HG02642 (cell line): ENCODE results near the gene TMPRSS15.
"Not testable (repeated sequence)": the region's sequence is repeated elsewhere in the genome, so short reads cannot be mapped to it uniquely, and the experiment has no call there.

Experiments used
- ATAC-seq: cut with Tn5 transposase; IDR thresholded peaks from one replicate; pipeline ENCODE4 v1.9.1; 2021; ENCODE audit warnings: mild to moderate bottlenecking; ENCODE audit not compliant: unreplicated experiment, poor library complexity

Gene TMPRSS15

DNA sequence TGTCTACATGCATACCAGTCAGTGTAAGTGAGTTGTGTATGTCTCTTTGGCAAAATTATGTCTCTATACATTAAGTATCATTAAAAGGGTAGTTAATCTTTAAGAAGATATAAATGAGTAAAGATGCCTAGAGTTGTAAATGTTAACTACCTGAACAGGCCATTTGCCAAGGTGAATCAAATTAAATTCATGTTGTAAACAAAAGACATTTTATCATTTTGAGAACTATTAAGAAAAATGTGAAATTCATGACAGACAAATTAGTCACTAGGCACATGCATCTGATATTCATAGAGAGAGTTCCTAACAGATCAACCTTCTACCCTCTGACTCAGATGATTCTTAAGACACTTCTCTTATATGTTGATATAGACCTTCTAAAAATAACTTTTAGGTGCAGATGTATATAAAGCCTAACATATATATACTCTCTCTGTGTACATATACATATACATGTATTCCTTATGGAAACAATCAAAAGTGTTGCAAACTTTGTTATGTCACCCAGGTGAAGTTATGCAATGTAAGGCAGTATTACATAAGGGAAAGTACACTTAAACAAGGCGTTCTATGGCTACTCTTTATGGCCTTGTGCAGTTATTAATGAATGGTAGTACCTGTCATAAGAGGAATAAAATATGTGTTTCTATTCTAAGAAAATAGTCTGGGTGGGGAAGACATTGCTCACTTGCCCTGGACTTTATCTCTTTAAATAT lies at the start of gene TMPRSS15:
TMPRSS15 (minus strand) TSS at position 51 of the 716 bp plus-strand sequence. CDS start 163 bp downstream, outside the sequence.
- no peak for ATAC-seq

DNA sequence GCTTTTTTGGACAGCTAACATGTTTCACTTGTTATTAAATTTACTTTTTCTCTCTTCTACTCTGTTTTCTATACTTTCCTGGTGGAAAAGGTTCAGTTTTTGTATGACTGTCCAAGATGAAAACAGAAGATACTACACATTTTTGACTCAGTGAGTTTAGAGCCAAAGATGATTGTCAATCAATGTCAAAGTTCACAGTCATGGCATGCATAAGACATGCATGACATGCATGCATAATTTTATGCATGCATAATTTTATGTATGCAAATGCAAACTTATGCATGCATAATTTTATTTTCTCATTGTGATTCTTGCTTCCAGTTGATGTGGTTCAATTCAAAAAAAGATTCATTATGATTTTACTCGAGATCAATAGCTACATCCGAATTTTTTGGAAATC lies 48.1 kb upstream of the TMPRSS15 start:
- ATAC-seq: no peak

- ATAC-seq: no peak
Observed at GRCh38 chr21:18449605-18450550, 46.3 kb upstream of the TMPRSS15 start.

GRCh38 chr21:18443701-18444100 lies 40.1 kb upstream of the TMPRSS15 start:
- ATAC-seq: no peak

- no peak for ATAC-seq
Observed at GRCh38 chr21:18443085-18443484, 39.5 kb upstream of the TMPRSS15 start.

DNA sequence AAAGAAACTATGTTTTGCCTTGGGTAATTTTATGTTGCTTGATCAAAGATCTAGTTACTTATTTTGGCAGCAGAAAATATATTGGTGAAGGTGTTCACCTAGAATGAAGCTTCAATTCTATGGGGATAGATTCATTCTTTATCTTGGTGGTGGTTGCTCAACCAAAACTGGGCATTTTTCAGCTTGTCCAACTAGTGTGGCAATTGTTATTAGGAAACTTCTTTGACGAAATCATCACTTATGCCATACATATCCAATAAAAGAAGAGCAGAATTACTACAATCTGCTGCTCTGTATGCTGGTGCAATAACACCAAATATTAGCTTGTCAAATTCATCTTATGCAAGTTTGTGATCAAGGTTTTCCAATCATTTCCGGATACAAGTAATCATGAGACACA lies 26.8 kb upstream of the TMPRSS15 start:
- ATAC-seq: no peak

DNA sequence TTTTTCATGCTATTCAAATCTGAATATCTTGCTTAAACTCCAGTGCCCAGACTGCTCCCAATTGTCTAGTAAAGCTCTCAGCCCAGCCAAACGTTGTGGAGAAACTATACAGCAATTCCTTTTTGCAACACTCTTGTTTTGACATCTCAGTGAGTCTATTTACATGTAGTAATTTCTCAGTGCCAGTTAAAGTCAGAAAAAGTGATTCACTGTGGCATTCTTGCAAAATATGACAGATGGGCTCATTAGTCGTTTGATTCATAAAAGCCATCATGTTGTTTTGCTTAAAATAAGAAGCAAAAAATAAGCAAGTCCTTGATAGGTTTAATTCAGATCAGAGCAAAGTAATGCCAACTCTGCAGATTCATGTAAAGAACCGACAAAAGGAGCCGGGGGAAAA lies 20.7 kb upstream of the TMPRSS15 start:
- no peak for ATAC-seq

DNA sequence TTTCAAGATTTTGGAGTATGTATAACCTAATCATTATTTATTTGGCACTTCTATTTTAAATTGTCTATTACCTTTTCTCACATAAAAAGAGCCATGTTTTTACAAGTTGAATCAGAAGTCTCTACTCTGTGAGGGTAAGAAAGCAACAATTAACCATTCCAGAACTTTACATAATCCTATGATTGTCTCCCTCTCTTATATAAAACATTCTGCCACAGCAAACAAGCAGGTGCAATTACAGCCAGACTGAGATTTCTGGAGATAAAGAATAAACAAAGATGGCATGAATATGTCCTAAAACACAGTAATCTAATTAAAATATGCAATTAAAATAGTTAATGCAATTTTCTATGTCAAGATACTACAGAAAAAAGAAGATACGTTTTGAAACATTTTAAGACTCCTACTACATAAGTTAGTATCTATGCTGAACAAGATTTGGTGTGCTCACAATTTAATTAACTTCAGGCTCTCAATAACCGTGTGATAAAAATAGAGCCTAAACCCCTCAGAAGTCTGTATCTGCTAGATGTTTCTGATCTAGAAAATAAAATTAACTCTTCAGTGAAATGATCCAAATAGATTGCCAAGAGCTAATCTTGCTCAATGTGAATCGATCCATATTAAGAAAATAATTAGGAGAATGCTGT lies 13.7 kb upstream of the TMPRSS15 start:
- no peak for ATAC-seq

- no peak for ATAC-seq
Observed at GRCh38 chr21:18411565-18411964, 8.0 kb upstream of the TMPRSS15 start.

DNA sequence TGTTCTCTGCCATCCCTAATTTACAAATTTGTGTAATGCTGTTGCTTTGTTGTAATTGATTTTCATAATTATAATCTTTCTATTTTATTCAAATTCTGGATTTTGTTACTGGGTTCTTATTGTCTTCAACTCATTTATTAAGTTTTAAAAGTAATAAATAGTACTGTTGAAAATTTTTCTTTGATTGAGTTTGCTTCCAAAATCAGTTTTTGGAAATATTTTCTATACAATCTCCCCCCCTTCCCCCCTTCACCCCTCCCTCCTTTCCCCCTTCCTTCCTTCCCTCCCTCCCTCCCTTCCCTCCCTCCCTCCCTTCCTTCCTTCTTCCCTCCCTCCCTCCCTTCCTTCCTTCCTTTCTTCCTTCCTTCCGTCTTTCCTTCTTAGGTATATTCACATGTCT lies 6.0 kb upstream of the TMPRSS15 start:
- no peak for ATAC-seq

GRCh38 chr21:18398843-18399242 lies 4.7 kb downstream of the TMPRSS15 start:
- ATAC-seq: no peak

DNA sequence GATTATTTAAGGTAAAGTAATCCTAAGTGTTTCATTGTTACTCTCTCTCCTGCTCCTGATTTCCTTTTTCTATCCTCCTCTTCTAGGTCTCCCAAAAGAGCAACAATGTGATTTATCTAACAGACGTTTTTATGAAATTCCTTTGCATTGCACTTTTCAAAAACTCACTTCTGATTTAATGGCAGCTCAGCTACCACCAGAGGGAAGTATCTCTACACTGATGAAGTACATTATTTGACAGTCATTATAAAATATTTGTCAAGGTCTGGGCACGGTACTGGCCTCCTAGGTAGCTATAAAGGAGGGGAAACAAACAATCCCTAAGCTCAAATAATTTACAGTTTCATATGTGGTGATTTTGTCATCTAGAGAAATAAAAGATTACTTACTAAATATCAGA lies 15.6 kb downstream of the TMPRSS15 start:
- ATAC-seq: no peak

DNA sequence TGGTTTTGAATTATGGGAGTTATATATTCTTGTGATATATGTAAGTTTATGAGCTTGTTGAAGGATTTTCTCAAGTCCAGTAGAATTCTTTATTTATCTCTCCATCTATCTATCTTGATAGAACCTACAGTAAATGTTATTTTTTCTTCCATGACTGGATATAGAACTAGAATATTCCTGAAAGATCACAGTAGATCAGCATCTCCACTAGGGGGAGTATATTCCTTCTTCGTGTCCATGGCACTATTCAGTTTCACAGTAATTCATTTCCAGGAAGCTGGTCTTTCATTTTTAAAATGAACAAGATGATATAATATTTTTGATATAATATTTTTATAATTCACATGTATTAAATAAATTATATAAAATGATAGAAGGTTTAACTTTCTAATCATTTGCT lies 18.8 kb downstream of the TMPRSS15 start:
- no peak for ATAC-seq

DNA sequence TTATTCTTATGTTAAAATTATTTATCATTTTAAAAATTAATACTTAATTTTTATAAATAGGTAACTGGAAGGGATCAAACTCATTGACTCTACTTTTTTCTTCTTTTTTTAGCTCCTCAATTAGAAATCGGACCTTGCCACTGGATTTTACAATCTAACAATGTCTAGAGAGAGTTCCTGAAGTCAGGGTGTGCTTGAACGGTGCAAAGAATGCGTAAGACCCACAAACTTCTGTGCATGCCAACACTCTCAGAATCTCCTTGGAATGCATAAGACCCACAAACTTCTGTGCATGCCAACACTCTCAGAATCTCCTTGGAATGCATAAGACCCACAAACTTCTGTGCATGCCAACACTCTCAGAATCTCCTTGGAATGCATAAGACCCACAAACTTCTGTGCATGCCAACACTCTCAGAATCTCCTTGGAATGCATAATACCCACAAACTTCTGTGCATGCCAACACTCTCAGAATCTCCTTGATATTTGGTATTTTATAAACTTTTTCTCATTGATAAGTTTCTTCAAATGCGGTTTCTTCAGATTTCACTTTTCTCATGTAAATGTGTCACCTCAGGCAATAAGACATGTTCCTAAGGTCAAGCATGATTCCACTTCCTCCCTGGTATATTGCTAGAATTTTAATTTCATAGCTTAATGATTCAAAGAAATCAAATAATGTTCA lies 20.5 kb downstream of the TMPRSS15 start:
- not testable (repeated sequence) for ATAC-seq

- ATAC-seq: no peak
Observed at GRCh38 chr21:18382141-18382540, 21.4 kb downstream of the TMPRSS15 start.

GRCh38 chr21:18373606-18374005 lies 30.0 kb downstream of the TMPRSS15 start:
- ATAC-seq: no peak

DNA sequence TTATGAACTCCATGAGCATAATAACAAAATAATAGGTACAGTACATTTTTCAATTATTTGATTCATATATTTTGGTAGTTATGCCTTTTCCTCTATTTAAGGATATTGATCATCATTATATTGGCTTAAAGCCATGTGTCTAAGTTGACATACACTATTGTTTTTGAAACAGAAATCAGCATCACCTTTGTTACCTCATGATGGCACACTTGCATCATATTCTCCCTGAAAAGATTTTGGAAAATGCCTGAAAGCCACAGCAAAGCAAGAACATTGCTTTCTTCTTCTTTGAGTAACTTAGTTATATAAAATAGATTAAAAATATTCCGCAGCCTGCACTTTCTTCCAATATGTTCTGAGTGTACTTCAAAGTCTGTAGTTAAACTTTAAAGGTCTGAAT lies 33.3 kb downstream of the TMPRSS15 start:
- no peak for ATAC-seq

DNA sequence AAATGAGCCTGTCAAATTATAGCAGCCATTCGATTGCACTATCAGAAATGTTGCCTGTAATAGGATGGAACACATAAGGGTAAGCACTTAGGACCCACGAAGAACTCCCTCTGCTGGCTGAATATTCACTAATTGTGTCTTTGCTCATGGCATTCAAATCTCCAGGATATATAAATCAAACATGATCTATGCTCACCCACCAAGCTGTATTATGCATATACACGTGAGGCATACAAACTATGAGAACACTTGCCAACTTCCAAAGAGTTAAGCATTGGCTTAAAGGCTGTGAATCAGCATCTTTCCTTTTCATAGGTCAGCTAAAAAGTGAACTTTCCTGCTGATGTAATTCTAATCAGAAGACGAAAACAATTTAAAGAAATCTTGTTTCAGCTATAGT lies 34.5 kb downstream of the TMPRSS15 start:
- no peak for ATAC-seq

- no peak for ATAC-seq
Observed at GRCh38 chr21:18368205-18368604, 35.4 kb downstream of the TMPRSS15 start.

DNA sequence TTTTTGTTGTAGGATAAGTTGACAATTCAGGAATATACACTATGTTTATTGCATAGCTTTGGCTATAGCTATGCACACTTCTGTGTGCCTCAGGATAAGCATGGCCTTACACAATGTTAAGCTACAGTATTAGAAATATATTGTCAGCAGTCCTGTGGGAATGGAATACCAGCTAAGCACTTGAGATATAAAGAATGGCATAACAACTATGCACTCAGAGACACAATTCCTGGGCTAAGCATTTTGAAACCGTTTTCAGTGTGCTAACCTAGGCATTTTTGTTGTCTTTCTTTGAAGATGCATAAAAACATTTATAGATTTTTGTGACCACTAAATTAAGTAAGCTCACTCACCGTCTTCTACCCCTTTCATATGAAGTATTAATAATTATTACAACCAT lies 46.8 kb downstream of the TMPRSS15 start:
- ATAC-seq: no peak
